Mucosa of stomach (tissue), 1 donor: ENCODE data around the gene STRADB.
"Not testable (repeated sequence)": the region's sequence is repeated elsewhere in the genome, so short reads cannot be mapped to it uniquely, and the experiment has no call there.

Experiments
- H3K27me3 ChIP-seq: one replicate; pipeline ENCODE4 v1.7.0; 2013; ENCODE audit warnings: mild to moderate bottlenecking, low read length; ENCODE audit not compliant: control insufficient read depth, insufficient read depth
- H3K36me3 ChIP-seq: one replicate; pipeline ENCODE4 v1.7.0; 2013; ENCODE audit warnings: low read length; ENCODE audit not compliant: control insufficient read depth, insufficient read depth
- H3K4me1 ChIP-seq: one replicate; pipeline ENCODE4 v1.7.0; 2013; ENCODE audit warnings: mild to moderate bottlenecking, low read length; ENCODE audit not compliant: control insufficient read depth, insufficient read depth
- H3K4me3 ChIP-seq: one replicate; pipeline ENCODE4 v1.7.0; 2013; ENCODE audit warnings: low read length
- H3K9ac ChIP-seq: one replicate; pipeline ENCODE4 v1.7.0; 2013; ENCODE audit warnings: mild to moderate bottlenecking, low read length, moderate library complexity
- H3K9me3 ChIP-seq: one replicate; pipeline ENCODE4 v1.7.0; 2013; ENCODE audit warnings: mild to moderate bottlenecking, low read length, moderate library complexity; ENCODE audit not compliant: control insufficient read depth
- donor health status: Pancreatic carcinoma.

Gene STRADB

DNA sequence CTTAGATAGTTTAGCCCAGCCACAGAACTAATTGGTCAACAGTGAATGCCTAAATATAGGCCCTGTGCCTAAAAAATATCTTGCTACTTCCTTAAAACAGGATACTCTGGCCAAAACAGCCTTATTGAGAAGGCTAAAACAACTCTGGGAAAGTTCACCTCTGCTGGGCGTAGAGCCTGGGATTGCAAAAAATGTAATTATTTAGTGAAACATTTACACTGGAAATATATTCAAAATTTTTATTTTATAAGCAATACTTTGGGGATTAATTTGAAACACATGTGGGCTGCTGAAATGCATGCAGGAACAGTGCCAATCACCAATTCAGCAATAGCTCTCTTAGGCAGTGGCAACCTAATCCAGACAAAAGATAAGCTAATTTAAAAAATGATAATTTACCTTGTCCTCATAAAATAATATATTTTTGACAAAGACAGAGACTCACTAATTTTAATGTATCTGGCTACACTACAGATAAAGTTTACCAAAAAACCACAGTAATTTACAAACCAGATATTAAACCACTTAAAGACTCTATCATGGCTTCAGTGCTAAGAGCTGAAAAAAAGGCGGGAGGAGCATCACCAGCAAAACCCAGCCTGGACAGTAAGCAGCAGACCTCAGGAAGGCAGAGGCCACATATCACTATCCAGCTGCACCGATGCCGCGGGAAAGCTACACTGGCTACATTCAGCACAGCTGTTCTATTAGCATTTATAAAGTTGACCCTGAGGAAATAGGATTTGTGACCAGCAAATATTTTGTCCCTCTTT lies 18.7 kb upstream of the STRADB start:
- Histone ChIP-seq H3K27me3 (no peaks in the 10 kb centered on the region), H3K9ac (no peak overlapping the region), H3K9me3 (no peaks in the 10 kb centered on the region), H3K4me1 (peaks cover 19% of the 10 kb centered on the region), H3K4me3 (no peak overlapping the region), H3K36me3 (no peaks in the 10 kb centered on the region)

- H3K4me1 ChIP-seq = peaks cover 25% of the 10 kb centered on the region
- no peak overlapping the region for H3K9ac ChIP-seq
- H3K4me3 ChIP-seq = no peak overlapping the region
- H3K36me3 ChIP-seq = no peaks in the 10 kb centered on the region
- no peaks in the 10 kb centered on the region for H3K9me3 ChIP-seq
- no peaks in the 10 kb centered on the region for H3K27me3 ChIP-seq
These were observed 18.0 kb upstream of the STRADB start for GRCh38 chr2:201433394-201433995.

DNA sequence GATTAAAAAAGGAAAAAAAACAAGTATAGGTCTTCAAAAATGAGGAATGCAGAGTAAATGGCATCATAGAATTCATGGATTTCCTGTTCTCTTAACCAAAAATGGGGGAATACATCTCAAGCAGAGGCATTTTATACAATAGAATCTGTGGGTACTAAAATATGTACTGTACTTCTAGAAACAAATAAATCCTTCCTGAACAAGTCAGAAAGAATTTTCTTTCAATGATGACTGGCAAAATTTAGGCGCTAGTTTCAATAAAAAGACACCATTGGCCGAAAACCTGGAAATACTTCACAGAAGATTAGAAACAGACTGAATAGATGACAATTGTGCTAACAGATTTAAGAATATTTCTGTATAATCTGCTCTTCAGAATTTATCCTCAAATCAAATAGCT lies 15.4 kb upstream of the STRADB start:
- peaks cover 34% of the 10 kb centered on the region for H3K4me1 ChIP-seq
- H3K4me3 ChIP-seq = no peak overlapping the region
- no peak overlapping the region for H3K9ac ChIP-seq
- no peaks in the 10 kb centered on the region for H3K36me3 ChIP-seq
- no peaks in the 10 kb centered on the region for H3K9me3 ChIP-seq
- no peaks in the 10 kb centered on the region for H3K27me3 ChIP-seq

DNA sequence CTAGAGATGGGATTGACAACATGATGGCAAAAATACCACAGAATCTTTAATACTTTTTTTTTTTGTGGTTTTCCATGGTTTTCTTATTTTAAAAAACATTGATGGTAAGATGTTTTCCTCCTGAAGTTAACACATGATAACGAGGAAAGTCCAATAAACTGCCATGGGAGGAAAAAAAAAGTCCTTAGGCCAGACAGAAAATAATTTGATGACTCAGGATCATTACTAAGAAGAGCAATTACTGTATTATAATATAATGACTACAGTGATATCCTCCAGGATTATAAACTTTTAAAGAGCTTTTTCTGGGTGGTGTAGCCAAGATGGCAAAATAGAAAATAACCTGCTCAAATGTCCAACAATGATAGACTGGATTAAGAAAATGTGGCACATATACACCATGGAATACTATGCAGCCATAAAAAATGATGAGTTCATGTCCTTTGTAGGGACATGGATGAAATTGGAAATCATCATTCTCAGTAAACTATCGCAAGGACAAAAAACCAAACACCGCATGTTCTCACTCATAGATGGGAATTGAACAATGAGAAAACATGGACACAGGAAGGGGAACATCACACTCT lies 12.1 kb upstream of the STRADB start:
- not testable (repeated sequence) for H3K36me3 ChIP-seq

DNA sequence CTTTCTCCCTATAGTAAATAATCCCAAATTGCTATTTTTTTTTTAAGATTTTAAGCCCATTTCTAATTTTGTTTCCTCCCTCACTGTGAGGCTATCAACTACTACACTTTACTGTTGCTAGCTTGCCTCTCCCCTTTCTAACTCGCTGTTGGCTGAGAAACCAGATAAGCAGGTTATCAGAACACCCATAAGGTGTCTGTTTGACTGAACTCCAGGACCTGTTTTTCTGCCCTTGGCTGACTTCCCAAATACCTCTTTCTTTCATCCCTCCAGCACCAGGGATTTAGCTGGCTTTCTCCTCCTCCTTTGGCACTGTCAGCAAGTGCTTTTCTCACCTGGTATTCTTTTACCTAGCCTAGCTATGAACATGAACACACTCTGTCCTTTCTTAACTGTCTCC lies 11.4 kb upstream of the STRADB start:
- Histone ChIP-seq H3K9me3 (no peaks in the 10 kb centered on the region), H3K27me3 (no peaks in the 10 kb centered on the region), H3K36me3 (no peaks in the 10 kb centered on the region), H3K4me1 (peaks cover 30% of the 10 kb centered on the region), H3K4me3 (no peak overlapping the region), H3K9ac (no peak overlapping the region)

More for the DNA sequence above, 12.1 kb upstream of the STRADB start:
- H3K9me3 ChIP-seq, H3K4me3 ChIP-seq, H3K9ac ChIP-seq, H3K27me3 ChIP-seq: not testable (repeated sequence)
- H3K4me1 ChIP-seq = peaks cover 25% of the 10 kb centered on the region

DNA sequence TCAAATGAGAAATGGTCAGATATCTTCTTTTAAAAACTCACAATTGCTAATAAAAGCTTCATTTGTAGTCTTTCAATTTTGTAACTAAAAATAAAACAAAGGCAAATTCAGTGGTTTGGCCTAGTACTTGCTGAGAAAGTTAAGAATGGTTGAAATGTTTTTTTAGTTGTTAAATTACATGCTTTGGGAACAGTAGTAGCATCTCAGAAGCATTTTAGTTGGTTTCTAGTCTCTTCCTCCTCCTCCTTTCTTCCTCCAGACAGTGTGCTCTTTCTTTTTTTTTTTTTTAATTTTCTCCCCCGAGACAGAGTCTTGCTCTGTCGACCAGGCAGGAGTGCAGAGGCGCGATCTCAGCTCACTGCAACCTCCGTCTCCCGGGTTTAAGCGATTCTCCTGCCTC lies 10.1 kb upstream of the STRADB start:
- Histone ChIP-seq H3K4me1 (peaks cover 38% of the 10 kb centered on the region), H3K9me3 (no peaks in the 10 kb centered on the region), H3K4me3 (no peak overlapping the region), H3K9ac (no peak overlapping the region), H3K36me3 (no peaks in the 10 kb centered on the region), H3K27me3 (no peaks in the 10 kb centered on the region)

GRCh38 chr2:201444746-201445465 lies 6.6 kb upstream of the STRADB start:
- Histone ChIP-seq H3K9me3 (no peaks in the 10 kb centered on the region), H3K4me3 (no peak overlapping the region), H3K27me3 (no peaks in the 10 kb centered on the region), H3K9ac (no peak overlapping the region), H3K4me1 (peaks cover 48% of the 10 kb centered on the region), H3K36me3 (no peaks in the 10 kb centered on the region)

GRCh38 chr2:201447086-201447485 lies 4.5 kb upstream of the STRADB start:
- peaks cover 41% of the 10 kb centered on the region for H3K4me1 ChIP-seq
- no peaks in the 10 kb centered on the region for H3K9me3 ChIP-seq
- H3K27me3 ChIP-seq = no peaks in the 10 kb centered on the region
- H3K36me3 ChIP-seq = no peaks in the 10 kb centered on the region
- no peak overlapping the region for H3K9ac ChIP-seq
- H3K4me3 ChIP-seq = no peak overlapping the region

DNA sequence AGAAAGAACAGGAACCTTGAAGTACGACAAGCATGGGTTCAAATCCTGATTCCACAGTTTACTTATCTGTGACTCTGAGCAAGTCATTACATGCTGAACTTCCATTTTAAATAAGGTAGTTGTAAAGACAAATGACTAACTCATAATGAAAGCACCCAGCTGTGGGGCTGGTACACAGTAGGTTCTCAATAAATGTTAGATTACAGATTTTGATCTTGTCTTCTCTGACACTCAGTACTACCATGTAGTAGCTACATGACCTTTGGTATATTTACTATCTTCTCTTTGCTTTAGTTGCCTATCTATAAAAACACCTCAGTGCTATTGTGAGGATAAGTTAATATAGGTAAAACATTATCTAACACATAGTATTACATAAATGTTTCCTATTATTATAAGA lies 3.5 kb upstream of the STRADB start:
- no peak overlapping the region for H3K4me3 ChIP-seq
- H3K4me1 ChIP-seq = peaks cover 41% of the 10 kb centered on the region
- H3K27me3 ChIP-seq = no peaks in the 10 kb centered on the region
- H3K9ac ChIP-seq = no peak overlapping the region
- no peaks in the 10 kb centered on the region for H3K9me3 ChIP-seq
- H3K36me3 ChIP-seq = no peaks in the 10 kb centered on the region

DNA sequence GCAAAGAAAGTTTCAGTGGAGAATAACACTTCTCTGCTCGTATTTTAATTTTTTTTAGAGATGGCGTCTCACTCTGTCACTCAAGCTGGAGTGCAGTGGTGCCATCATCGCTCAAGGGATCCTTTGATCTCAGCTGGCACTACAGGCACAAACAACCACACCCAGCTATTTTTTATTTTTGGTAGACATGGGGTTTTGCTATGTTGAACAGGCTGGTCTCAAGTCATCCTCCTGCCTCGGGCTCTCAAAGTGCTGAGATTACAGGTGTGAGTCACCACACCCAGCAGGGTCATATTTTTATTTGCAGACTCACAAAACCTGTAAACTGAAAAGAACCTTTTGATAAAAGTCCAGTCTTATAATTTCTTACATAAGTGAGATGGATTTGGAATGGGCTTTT lies 2.8 kb upstream of the STRADB start:
- Histone ChIP-seq H3K27me3 (no peaks in the 10 kb centered on the region), H3K4me1 (peaks cover 41% of the 10 kb centered on the region), H3K36me3 (no peaks in the 10 kb centered on the region), H3K9ac (no peak overlapping the region), H3K4me3 (no peak overlapping the region), H3K9me3 (no peaks in the 10 kb centered on the region)

DNA sequence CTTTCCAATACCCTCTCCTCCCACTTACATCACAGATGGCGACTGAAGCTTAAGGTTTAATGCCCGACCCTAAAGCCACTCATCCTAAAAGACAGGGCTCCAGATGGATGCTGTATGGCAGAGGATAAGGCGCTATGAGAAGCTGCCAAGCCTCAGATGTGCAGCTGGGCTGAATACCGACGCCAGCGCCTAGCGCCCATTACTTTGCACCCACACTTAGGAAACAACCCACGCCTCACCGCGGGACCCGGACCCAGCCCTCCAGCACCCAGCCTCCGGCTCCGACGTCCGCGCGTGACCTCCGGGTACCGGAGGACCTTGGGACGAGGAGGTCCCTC lies 617 bp upstream of the STRADB start:
- Histone ChIP-seq H3K4me1 (peaks cover 33% of the 10 kb centered on the region), H3K9ac (peak overlapping the region; percentile 84), H3K4me3 (peak overlapping the region; percentile 85), H3K9me3 (no peaks in the 10 kb centered on the region), H3K36me3 (no peaks in the 10 kb centered on the region), H3K27me3 (no peaks in the 10 kb centered on the region)
